Left lung (tissue), 10 donors: ENCODE measurements around the gene CANT1. TPM values are rescaled to one million over a fixed set of nuclear protein-coding genes. Genes with fewer than 3 reads are reported as not detected.

Source experiments
- ATAC-seq: fragments of 200-7000 bp; cut with Tn5 transposase; one replicate; pipeline ENCODE4 v1.9.1; 2020; ENCODE audit warnings: moderate library complexity
- DNase-seq, 4 donors: peaks; one replicate each; pipeline ENCODE4 v3.0.0-alpha.2; 2013 to 2020
- H3K27ac ChIP-seq, 2 donors: fragments of 200-600 bp; sonication (generic) in 1 of 2; one replicate each; pipeline versions ENCODE4 v1.5.0 to v1.8.0; 2020 to 2021
- H3K27me3 ChIP-seq, 2 donors: fragments of 200-600 bp; sonication (generic) in 1 of 2; one replicate each; pipeline versions ENCODE4 v1.5.0 to v1.8.0; 2020 to 2021
- H3K36me3 ChIP-seq, 2 donors: fragments of 200-600 bp; sonication (generic) in 1 of 2; one replicate each; pipeline versions ENCODE4 v1.5.0 to v1.8.0; 2020 to 2021
- H3K4me1 ChIP-seq, 2 donors: fragments of 200-600 bp; one replicate each; pipeline ENCODE4 v1.8.0; 2021
- H3K4me3 ChIP-seq, 2 donors: fragments of 200-600 bp; sonication (generic) in 1 of 2; one replicate each; pipeline versions ENCODE4 v1.5.0 to v1.8.0; 2020 to 2021; ENCODE audit warnings: mild to moderate bottlenecking in 1 of 2
- H3K9me3 ChIP-seq, 2 donors: fragments of 200-600 bp; sonication (generic) in 1 of 2; one replicate each; pipeline versions ENCODE4 v1.5.0 to v1.8.0; 2020 to 2021
- CTCF ChIP-seq, 2 donors: fragments of 200-600 bp; sonication (generic) in 1 of 2; IDR thresholded peaks; one replicate each; pipeline versions ENCODE4 v1.5.0 to v1.8.0; 2021; ENCODE audit warnings: antibody characterized with exemption in 2 of 2
- intact Hi-C, 2 donors: fragments of 100-400 bp; cut with DNase I; formaldehyde crosslinking; loops; one replicate each; pipeline versions ENCODE4 v1.11.2 to v1.14.2; 2022
- polyA plus RNA-seq, 6 donors: library from polyadenylated mRNA; unstranded; fragments of 120-200 nt; gene quantifications; one replicate each; pipeline ENCODE4 v1.2.1, GENCODE V29; 2013; ENCODE audit not compliant: insufficient read length in 6 of 6
- total RNA-seq, 2 donors: library from RNA; stranded (reverse); fragmentation: NEBNext Ultra II Directional; extraction: Animal tissue kit (Norgen Biotek cat#: 25700); gene quantifications; one replicate each; pipeline ENCODE4 v1.2.1, GENCODE V29; 2021
- donor health status: DM: no; HTN: yes; CAD: no.
- donor health status: DM: no; HTN: no; CAD: no.

Gene CANT1
- total and polyA plus RNA-seq, 8 donors: 37.9 to 69.0 (median 41.2) TPM

GRCh38 chr17:79007504-79008381 is 1.8 kb downstream of the CANT1 start:
- peak in 1 of 4 donors; percentile 21 for DNase-seq
- TF ChIP-seq CTCF (IDR thresholded peaks at IDR 0.05): no peak
- Histone ChIP-seq H3K9me3 (no peaks in the 10 kb centered on the region), H3K27ac (peak overlapping the region in 1 of 2 donors; percentile 4), H3K36me3 (peaks cover 0 to 7% of the 10 kb centered on the region in 2 donors), H3K4me1 (peaks cover 21 to 38% of the 10 kb centered on the region in 2 donors), H3K4me3 (peak overlapping the region in 1 of 2 donors; percentile 70), H3K27me3 (no peaks in the 10 kb centered on the region)
- intact Hi-C loops: no loop called here
- no peak for ATAC-seq

- H3K36me3 ChIP-seq: peaks cover 0 to 14% of the 10 kb centered on the region in 2 donors
- ATAC-seq: no peak
These were observed 2.6 kb downstream of the CANT1 start for GRCh38 chr17:79006794-79007503.

GRCh38 chr17:79006046-79006445 is 3.5 kb downstream of the CANT1 start:
- no peak overlapping the region for H3K4me3 ChIP-seq
- H3K27me3 ChIP-seq: no peaks in the 10 kb centered on the region
- peak overlapping the region; percentile 24 to 31 for H3K27ac ChIP-seq
- no peaks in the 10 kb centered on the region for H3K9me3 ChIP-seq
- intact Hi-C loops: no loop called here
- DNase-seq: peak in 1 of 4 donors; percentile 32
- ATAC-seq: peak; percentile 6
- no peak for TF ChIP-seq CTCF (IDR thresholded peaks at IDR 0.05)
- H3K36me3 ChIP-seq: peaks cover 0 to 16% of the 10 kb centered on the region in 2 donors
- peaks cover 21 to 38% of the 10 kb centered on the region in 2 donors for H3K4me1 ChIP-seq

More at GRCh38 chr17:79006794-79007503, 2.6 kb downstream of the CANT1 start:
- Histone ChIP-seq H3K9me3 (no peaks in the 10 kb centered on the region), H3K4me1 (peaks cover 21 to 38% of the 10 kb centered on the region in 2 donors), H3K4me3 (no peak overlapping the region), H3K27me3 (no peaks in the 10 kb centered on the region), H3K27ac (no peak overlapping the region)
- intact Hi-C loops: no loop called here
- DNase-seq: no peak
- TF ChIP-seq CTCF (IDR thresholded peaks at IDR 0.05): no peak

GRCh38 chr17:79005063-79005861 is 4.3 kb downstream of the CANT1 start:
- no peaks in the 10 kb centered on the region for H3K27me3 ChIP-seq
- H3K27ac ChIP-seq: peak overlapping the region; percentile 24 to 31
- peaks cover 20 to 38% of the 10 kb centered on the region in 2 donors for H3K4me1 ChIP-seq
- intact Hi-C loops: no loop called here
- ATAC-seq: peak; percentile 75
- DNase-seq: peak in 1 of 4 donors; percentile 73
- peaks cover 0 to 20% of the 10 kb centered on the region in 2 donors for H3K36me3 ChIP-seq
- no peak overlapping the region for H3K4me3 ChIP-seq
- H3K9me3 ChIP-seq: no peaks in the 10 kb centered on the region
- no peak for TF ChIP-seq CTCF (IDR thresholded peaks at IDR 0.05)
